Measurements from ENCODE around the gene MRPS23. TPM values are rescaled to one million over a fixed set of nuclear protein-coding genes. Genes with fewer than 3 reads are reported as not detected.
A peak's percentile ranks its signal among the peaks of the same experiment; 100 is the strongest.
"Not testable (repeated sequence)": the region's sequence is repeated elsewhere in the genome, so short reads cannot be mapped to it uniquely, and the experiment has no call there.

The MRPS23 gene
- total RNA-seq, 1 donor from 2014 or later = 86.7 TPM

DNA sequence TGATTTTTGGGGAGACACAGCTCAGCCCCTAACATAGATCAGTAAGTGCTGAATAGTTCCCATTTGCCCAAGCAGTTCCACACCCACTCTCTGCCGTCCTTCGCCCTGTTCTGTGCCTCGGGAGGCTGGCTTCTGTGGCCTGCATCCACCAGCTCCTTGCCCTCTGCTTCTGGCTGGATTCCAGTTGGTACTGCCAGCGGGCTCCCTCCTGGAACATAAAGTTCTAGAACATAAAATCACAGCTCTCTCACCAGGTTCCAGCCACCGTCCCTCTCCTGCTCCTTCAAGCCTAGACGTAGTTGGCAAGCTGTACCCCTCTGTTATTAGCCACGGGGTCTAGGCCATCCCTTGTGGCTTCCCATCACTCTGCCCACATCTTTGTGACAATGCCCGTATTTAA, 3.9 kb upstream of the MRPS23 start:
- ATAC-seq = peak; percentile 3
- no peak for DNase-seq (ENCODE audit: missing footprints)
- intact Hi-C loops (cut with DNase I) = no loop called here

DNA sequence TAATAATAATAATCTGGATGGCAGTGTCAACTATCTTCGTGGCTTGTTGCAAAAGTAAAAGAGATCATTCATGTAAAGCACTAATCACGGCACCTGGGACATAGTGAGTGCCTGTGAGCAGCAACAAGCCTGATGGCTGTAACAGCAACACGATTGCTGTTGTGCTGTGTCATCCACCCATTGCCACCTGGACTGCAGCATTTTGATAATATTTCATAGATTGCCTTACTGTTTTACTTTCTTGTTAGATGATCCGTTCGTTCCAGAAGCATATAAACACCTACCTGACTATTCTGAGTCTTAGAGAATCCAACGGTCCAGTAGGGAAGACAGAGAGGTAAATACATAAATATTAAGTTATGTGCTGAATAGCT, 3.1 kb upstream of the MRPS23 start:
- intact Hi-C loops (cut with DNase I) = no loop called here
- ATAC-seq = no peak
- DNase-seq (ENCODE audit: missing footprints) = no peak

DNA sequence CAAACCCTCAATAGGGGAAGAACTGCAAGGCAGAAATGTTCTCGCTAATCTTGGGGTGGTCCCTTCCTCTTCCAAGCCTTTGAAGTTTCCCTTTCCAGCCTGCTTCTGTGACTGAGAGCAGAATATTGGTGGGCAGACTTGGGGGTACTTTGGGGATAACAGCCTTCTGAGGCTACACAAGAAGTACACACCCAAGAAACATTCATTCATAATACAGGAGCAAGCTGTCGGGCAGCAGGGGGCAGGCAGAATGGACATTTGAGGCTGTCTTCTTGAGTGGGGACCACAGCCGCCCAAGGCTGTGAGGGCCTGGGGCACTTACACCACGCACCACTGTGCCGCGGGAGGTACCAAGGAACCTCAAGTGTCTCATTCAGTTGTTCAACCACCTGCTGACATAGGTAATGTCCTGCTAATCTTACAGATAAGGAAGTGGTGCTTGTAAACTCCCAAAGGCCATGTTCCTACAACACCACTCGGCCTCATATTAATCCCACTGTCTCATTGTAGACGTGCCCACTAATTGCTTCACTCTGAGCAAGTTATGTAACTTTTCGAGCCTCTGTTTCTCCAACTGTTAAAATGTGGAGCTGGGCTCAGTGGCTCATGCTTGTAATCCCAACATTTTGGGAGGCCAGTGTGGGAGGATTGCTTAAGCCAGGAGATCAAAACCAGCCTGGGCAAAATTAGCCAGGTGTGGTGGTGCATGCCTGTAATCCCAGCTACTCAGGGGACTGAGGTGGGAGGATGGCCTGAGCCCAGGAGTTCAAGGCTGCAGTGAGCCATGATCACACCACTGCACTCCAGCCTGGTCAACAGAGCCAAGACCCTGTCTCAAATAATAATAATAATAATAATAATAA, 2.5 kb upstream of the MRPS23 start:
- intact Hi-C loops (cut with DNase I) = no loop called here
- DNase-seq (ENCODE audit: missing footprints) = peak; percentile 5
- no peak for ATAC-seq

DNA sequence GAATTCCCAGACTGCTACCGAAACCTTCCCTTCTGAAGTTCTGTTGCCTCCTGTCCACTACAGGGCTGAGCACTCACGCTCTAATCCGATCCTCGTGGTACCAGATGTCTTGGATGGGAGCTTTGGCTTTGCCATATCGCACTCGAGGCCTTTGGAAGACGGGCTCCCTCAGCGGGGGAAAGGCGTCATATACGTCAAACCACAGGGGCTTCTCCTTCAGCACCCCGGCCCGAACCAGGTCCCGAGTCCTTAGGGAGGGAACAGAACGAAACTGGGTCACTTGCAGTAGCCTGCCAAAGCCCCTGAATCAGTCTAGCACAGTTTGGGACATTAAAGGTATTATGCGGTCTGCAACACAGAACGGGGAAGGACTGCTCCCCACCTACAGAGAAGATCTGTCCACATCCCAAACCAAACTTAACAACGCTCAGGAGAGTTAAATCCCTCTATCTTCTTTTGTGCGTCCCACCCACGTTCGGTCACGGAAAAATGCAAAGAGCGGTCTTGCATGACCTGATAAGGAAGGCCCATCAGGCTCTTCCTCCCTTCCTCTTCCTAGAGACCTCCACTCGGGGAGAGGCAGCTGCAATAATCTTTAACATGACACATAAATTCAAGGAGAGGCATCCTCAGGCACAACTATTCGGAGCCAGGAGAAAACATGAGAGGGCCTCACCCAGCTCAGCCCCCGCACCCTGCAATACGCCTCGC, 526 bp downstream of the MRPS23 start:
- intact Hi-C loops (cut with DNase I) = no loop called here
- no peak for DNase-seq (ENCODE audit: missing footprints)
- no peak for ATAC-seq

DNA sequence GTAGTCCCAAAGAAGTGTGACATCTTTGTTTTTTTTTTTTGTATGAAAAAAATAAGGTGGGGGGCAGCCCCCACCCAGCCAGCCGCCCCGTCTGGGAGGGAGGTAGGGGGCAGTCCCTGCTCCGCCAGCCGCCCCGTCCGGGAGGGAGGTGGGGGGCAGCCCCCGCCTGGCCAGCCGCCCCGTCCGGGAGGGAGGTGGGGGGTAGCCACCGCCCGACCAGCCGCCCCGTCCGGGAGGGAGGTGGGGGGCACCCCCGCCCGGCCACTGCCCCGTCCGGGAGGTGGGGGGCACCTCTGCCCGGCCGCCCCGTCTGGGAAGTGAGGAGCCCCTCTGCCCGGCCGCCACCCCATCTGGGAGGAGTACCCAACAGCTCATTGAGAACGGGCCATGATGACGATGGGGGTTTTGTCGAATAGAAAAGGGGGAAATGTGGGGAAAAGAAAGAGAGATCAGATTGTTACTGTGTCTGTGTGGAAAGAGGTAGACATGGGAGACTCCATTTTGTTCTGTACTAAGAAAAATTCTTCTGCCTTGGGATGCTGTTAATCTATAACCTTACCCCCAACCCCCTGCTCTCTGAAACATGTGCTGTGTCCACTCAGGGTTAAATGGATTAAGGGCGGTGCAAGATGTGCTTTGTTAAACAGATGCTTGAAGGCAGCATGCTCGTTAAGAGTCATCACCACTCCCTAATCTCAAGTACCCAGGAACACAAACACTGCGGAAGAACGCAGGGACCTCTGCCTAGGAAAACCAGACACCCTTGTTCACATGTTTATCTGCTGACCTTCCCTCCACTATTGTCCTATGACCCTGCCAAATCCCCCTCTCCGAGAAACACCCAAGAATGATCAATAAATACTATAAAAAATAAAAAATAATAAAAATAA, 3.5 kb downstream of the MRPS23 start:
- ATAC-seq; DNase-seq (ENCODE audit: missing footprints); intact Hi-C loops (cut with DNase I): not testable (repeated sequence)

DNA sequence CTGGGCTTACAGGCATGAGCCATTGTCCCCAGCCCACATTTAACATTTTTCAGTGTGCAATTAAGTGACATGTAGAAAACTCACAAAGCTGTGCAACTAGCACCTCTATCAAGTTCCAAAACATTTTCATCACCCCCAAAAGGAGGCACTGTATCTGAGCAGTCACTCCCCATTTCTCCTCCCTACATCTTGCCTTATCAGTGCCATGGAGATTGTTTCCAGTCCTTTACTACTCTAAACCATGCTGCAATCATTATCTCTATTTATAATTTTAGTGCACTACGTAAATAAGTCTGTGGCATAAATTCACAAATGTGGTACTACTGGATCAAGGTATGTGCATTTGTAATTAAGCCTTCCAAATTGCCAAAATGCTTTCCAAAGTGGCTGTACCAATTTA, 7.6 kb downstream of the MRPS23 start:
- DNase-seq (ENCODE audit: missing footprints) (no peak), ATAC-seq (no peak)
- intact Hi-C loops (cut with DNase I) = no loop called here

DNA sequence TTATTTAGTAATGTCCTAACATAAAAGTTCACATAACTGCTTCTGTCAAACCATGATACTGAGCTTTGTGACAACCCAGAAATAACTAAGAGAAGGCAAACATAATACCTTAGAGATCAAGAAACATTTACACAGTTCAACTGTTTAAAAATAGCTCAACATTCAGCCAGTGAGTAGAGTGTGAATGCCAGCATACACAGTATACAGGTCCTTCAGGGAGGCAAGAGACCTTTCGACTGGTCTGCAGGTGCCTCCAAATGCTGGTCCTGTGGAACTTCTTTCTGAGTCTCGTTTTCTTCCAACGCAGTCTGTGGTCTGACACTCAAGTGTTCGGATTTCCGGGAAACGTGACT, 10.3 kb downstream of the MRPS23 start:
- intact Hi-C loops (cut with DNase I) = loop anchor here (10.0 kb wide), 1 partner anchor 595 kb away; no protein-coding TSS in a partner anchor
- ATAC-seq (peak; percentile 77), DNase-seq (ENCODE audit: missing footprints) (no peak)

DNA sequence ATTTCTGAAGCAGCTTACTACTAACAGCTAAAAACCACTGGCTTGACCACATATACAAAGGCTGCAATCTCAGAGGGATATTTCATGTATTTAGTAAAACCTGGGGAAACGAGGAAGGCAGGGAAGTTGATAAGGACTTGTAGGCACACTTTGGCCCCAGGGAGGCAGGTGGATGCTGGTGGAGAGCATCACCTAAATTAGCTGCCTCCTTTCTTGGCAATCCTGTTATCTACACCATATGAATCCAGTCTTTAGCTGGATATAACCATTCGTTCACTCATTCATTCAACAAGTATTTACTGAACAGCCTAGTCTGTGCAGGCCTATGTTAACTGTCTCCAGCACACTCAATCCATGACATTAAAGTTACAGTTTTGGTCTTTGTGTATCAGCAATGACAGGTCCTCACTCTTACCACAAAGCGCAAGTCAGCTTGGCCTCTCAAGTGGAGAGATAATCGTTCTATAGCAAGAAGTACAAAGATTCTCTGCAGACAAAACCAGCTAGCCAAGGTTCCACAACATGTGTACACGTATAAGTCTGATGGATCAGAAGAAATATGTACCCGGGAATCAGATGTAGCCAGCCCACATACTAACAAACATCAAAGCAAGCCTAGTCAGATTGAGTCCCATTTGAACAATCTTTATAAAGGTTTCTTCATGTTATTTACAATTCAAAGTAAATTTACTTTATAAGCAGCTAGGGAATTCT, 10.8 kb downstream of the MRPS23 start:
- ATAC-seq = peak; percentile 16
- DNase-seq (ENCODE audit: missing footprints) = no peak
- intact Hi-C loops (cut with DNase I) = loop anchor here (10.0 kb wide), 1 partner anchor 594 kb away; no protein-coding TSS in a partner anchor

DNA sequence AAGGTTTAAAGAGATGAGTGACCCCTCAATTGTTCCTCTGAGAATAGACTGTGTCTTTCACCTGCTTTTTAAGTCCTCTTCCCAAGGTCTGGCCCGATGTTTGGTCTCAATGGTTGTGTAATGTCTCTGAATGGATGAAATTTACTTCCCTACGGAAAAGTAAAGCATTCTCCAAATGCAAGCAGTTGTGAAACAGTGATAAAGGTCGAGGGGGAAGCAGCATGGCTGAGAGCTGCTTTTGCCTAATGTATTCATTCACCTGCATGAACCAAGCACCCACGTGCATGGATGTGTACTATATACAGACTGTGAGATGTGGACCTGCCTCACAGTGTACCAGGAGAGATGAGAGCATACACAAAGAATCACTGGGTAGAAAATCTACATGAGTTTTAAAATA, 11.4 kb downstream of the MRPS23 start:
- ATAC-seq = no peak

DNA sequence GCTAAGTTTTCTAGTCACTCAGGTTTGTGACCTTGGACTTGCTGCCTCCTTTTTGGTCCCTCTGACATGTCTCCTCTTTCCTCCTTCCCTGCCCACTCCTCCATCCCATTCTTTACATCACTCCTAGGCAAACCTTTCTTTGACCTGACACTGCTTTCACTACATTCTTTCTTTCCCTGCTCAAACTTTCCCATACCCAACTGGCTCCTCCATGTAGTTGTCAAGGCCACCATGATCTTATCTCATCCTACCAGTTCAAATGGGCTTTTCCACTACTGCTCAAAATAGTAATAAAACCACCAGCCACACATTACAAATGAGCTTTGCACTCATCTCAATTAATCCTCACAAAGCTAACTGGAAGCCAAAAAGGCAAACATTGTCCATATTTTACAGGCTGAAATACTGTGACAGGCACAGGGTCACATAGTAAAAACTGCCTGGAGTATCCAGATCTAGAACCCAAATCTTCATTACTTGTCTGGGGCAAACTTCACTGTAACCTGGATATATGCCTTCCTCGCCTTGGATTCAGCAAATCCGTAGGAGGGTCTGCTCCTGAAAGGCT, 14.4 kb downstream of the MRPS23 start:
- intact Hi-C loops (cut with DNase I) = loop anchor here (2.0 to 10.0 kb wide), 2 partner anchors 15 to 591 kb away; partner anchors contain the start of gene MRPS23
- DNase-seq (ENCODE audit: missing footprints) (no peak), ATAC-seq (no peak)

More for the DNA sequence above, 11.4 kb downstream of the MRPS23 start:
- DNase-seq (ENCODE audit: missing footprints) = no peak
- intact Hi-C loops (cut with DNase I) = loop anchor here (10.0 kb wide), 1 partner anchor 594 kb away; no protein-coding TSS in a partner anchor

DNA sequence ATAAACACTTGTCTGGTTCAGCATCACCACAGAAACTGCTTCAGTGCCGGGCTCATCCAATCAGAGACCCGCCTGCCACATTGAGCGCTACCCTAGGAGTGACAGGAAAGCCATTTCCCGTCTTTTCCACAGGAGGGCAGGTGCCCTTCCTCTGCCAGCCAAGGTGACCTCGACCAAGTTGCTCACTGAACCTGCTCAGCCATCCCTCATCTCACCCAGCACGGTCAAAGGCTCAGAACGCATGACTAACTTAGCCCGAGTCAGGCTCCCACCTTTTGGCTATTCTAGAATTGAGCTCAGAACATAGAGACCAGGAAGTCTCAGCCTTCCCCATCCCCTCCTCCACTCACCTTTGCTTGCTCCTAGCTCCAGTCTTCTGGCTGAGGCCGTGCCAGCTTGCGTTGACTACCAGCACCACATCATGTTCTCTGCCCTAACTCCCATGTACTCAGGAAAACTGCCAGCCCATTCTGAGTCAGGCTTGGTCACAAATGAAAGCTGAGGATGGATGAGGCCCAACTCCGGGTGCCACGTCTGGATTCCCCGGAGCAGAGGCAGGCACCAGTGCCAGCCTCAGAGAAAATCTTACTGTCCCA, 15.6 kb downstream of the MRPS23 start:
- ATAC-seq = peak; percentile 73
- DNase-seq (ENCODE audit: missing footprints) = peak; percentile 89
- intact Hi-C loops (cut with DNase I) = loop anchor here (2.0 to 10.0 kb wide), 3 partner anchors 17 to 707 kb away; partner anchors contain the start of gene MRPS23

DNA sequence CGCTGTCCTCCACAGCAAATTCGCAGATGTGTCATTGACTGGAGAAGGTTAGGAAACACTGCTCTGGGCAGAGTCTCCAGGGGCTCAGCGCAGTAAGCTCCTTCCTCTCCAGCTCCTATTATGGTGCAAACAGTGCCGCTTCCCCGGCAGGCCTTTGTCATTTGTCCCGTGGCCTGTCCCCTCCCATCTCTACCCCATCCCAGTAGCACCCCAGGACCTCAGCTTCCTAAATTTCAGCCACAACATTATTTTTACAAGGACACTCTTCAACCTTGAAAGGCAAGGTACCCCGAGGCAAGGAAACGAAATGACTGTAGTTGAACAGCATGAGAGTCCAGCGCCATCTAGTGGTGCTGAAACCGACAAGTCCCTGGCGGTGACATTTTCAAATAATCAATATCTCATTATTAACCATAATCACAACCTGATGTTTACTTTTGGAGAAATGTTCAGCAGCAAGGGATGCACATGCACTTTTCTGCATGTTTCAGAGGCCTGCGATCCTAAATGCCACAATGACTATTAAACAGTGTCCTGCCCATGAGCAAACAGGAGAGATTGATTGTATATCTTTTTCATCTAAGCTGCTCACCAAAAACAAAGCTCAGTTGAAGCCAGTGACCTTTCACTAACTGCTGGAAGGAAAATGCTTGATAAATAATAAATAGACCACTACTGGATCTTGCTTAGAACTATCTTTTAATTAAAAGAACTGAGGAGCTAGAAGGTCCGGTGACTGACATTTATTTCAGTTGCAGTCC, 16.5 kb downstream of the MRPS23 start:
- intact Hi-C loops (cut with DNase I) = loop anchor here (5.0 to 10.0 kb wide), 2 partner anchors 589 to 706 kb away; no protein-coding TSS in a partner anchor
- no peak for DNase-seq (ENCODE audit: missing footprints)
- peak; percentile 88 for ATAC-seq

DNA sequence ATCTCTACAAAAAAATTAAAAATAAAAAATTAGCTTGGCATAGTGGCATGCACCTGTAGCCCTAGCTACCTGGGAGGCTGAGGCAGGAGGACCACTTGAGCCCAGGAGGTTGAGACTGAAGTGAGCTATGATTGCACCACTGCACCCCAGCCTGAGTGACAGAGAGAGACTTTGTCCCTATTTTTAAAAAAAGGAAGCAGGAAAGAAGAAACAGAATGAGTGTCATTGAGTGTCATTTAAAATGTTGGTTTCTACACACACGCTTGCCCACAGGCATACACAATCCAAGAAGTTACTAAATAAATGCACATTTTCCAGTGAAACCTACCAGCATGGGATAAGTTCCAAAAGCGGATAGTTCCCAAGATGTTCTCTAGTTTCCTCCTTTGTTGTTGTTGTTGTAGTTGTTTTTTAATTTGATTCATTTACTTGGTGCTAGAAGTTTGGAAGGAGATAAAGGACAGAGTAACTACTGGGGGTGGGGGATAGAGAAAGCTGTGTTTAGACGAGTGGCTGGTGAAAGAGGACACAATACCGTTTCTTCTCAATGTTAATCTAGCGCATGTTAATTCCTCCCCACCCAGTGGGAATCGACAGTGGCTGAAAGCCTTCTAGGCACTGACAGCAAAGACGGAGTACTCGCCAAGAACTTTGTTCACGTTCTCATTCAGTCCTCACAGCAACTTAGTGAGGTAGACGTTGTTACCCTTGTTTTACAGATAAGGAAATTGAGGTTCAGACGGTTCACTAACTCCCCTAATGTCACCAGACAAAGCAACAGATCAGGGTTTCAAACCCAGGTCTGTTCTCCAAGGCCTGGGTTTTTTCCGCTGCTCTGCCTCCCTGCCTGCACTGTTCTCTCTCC, 17.3 kb downstream of the MRPS23 start:
- ATAC-seq (peak; percentile 25), DNase-seq (ENCODE audit: missing footprints) (no peak)
- intact Hi-C loops (cut with DNase I) = loop anchor here (5.0 to 10.0 kb wide), 2 partner anchors 588 to 705 kb away; no protein-coding TSS in a partner anchor

DNA sequence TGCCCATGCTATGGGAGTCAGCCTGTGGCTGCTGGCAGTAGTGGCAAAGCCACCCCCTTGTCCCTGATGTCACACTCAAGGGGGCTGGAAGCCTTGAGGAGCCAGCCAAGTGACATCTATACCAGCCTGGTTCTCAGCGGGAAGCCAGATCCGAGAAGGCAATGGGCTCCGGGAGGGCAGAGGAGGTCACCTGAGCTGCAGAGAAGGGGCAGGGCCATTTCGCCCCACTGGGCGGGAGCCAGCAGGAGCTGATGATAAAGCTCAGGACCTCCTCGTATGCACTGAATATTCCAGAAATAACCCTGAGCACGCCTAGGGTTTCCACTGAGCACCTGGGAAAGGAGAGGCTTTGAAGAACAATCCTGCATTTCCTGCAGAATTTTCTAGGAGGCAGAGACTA, 19.0 kb downstream of the MRPS23 start:
- ATAC-seq = no peak
- no peak for DNase-seq (ENCODE audit: missing footprints)
- intact Hi-C loops (cut with DNase I) = loop anchor here (5.0 to 10.0 kb wide), 2 partner anchors 586 to 704 kb away; no protein-coding TSS in a partner anchor

DNA sequence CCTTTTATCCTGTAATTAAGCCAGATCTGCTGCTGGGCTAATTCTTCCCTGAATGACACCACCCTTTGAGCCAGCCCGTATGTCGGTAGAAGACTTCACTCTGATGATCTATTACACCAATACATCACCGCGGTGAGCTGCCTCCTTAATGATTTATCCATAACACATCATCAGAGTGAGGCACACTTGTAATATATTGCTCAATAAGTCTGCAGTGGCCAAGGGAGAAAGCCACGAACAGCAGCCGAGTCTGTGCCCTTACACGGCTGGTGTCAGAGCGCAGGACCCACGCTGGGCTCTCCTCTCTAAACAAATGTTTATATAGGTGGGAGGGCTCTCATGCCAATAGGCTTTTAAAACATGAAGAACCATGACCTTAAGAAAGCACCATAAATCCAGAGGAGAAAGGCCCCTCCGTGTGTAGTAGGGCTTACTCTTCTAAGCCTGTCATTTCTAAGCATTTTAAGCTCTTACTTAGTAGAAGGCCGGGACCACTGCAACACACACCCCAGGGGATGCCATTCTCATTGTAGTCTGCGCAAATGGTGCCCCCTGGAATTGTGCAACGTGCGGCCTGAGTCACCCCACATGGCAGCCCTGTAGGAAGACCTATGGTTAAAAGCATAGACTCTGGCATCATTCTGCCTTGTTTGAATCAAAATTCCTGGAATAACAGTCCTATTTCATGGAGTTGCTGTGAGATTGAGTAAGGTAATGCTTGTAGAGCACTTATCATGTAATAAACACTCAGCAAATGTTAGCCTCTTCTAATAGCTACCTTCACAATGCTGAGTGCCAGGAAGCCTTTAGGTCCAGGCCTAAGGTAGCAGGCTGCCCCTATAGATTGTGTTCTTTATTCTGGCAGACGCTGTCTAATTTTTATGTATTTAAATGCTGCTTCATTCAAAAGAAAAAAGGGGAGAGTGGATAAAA, 26.1 kb downstream of the MRPS23 start:
- ATAC-seq (no peak), DNase-seq (ENCODE audit: missing footprints) (no peak)
- intact Hi-C loops (cut with DNase I) = no loop called here
